ENCODE results near the gene GARIN3.

DNA sequence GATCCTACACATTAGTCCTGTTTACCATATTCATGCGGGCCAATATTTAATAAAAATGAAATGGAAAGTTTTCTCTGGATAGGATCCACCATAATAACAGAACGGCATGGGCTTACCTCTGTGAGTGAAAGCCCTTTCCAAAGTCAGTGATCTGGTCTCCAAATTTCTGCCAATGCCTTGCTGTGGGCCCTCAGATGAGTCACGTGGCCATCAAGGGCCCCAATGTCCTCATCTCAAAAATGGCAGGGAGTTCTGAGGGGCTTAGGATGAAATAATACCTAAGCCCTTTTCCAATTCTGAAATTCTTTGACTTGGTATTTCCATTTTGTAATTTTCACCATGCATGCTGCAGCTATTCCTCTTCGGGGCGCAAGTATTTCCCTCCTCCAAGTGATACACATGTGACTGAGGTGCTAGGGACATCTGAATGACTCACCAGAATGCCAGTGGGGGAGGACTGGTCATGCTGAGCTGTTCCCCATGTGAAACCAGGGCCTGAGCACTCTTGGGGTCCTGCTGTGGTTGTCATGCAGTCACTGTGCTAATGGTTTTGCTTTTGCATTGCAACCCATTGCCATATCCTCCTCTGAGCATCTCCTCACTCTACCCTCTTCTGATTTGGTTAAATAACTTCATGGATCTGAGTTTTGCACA is 49.6 kb upstream of the GARIN3 start:
- TF ChIP-seq, protein P1, sequence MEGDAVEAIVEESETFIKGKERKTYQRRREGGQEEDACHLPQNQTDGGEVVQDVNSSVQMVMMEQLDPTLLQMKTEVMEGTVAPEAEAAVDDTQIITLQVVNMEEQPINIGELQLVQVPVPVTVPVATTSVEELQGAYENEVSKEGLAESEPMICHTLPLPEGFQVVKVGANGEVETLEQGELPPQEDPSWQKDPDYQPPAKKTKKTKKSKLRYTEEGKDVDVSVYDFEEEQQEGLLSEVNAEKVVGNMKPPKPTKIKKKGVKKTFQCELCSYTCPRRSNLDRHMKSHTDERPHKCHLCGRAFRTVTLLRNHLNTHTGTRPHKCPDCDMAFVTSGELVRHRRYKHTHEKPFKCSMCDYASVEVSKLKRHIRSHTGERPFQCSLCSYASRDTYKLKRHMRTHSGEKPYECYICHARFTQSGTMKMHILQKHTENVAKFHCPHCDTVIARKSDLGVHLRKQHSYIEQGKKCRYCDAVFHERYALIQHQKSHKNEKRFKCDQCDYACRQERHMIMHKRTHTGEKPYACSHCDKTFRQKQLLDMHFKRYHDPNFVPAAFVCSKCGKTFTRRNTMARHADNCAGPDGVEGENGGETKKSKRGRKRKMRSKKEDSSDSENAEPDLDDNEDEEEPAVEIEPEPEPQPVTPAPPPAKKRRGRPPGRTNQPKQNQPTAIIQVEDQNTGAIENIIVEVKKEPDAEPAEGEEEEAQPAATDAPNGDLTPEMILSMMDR (IDR thresholded peaks at IDR 0.05; ENCODE audit: borderline replicate concordance, extremely low read depth, low read length, poor library complexity, severe bottlenecking), result no peak
- TF ChIP-seq EZH2 (IDR thresholded peaks at IDR 0.05; ENCODE audit: borderline replicate concordance, low read depth, low read length, severe bottlenecking), result no peak
